ENCODE results near the gene SLC15A2. TPM values are rescaled to one million over a fixed set of nuclear protein-coding genes. Genes with fewer than 3 reads are reported as not detected.

The SLC15A2 gene
- total and polyA plus RNA-seq, 9 donors, result 17.3 to 56.0 (median 28.5) TPM

- Histone ChIP-seq H3K4me1 (ENCODE audit: control insufficient read depth, insufficient read depth, low read length) (no peaks in the 10 kb centered on the region), H3K27ac (ENCODE audit: low read length) (no peak overlapping the region), H3K36me3 (ENCODE audit: control insufficient read depth, insufficient read depth, low read length) (no peaks in the 10 kb centered on the region), H3K9me3 (replicated peaks; ENCODE audit: control insufficient read depth, low read depth, low read length) (peaks cover 3% of the 10 kb centered on the region), H3K27me3 (ENCODE audit: control insufficient read depth, insufficient read depth, low read length) (no peaks in the 10 kb centered on the region), H3K4me3 (ENCODE audit: low read length) (no peak overlapping the region)
- WGBS (ENCODE audit: insufficient coverage), result no CpG with 5 or more reads among the region's 1 CpG
- peak; percentile 2 for DNase-seq
These were observed 57.2 kb downstream of the SLC15A2 start for GRCh38 chr3:121951291-121951919.

DNA sequence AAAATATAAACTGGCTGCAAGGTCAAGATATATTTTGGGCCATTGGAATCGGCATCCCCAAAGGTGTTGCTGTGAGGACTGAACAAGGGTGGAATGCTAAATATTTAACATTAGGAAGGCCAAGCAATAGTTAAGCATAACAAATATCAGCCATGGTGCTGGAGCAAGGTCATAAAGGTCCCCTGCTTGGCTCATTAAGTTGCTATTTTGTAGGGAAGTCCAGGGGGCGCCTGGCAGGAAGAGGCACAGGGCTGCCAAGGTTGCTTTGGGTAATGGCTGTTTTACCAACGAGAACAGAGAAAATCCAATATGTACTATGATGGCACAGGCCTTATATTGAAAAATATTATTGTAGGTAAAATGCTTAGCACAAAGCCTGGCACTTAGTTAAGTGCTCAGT, 62.2 kb downstream of the SLC15A2 start:
- Histone ChIP-seq H3K4me1 (ENCODE audit: control insufficient read depth, insufficient read depth, low read length) (no peaks in the 10 kb centered on the region), H3K9me3 (replicated peaks; ENCODE audit: control insufficient read depth, low read depth, low read length) (peaks cover 3% of the 10 kb centered on the region), H3K36me3 (ENCODE audit: control insufficient read depth, insufficient read depth, low read length) (no peaks in the 10 kb centered on the region), H3K27me3 (ENCODE audit: control insufficient read depth, insufficient read depth, low read length) (no peaks in the 10 kb centered on the region), H3K4me3 (ENCODE audit: low read length) (no peak overlapping the region), H3K27ac (ENCODE audit: low read length) (no peak overlapping the region)
- no peak for DNase-seq
- WGBS (ENCODE audit: insufficient coverage), result 100% methylated on average over 1 of the region's 3 CpGs

- peaks cover 2% of the 10 kb centered on the region for H3K9me3 ChIP-seq (replicated peaks; ENCODE audit: control insufficient read depth, low read depth, low read length)
- no CpG with 5 or more reads among the region's 2 CpGs for WGBS (ENCODE audit: insufficient coverage)
- no peaks in the 10 kb centered on the region for H3K4me1 ChIP-seq (ENCODE audit: control insufficient read depth, insufficient read depth, low read length)
- peak; percentile 77 for DNase-seq
- H3K4me3 ChIP-seq (ENCODE audit: low read length), result no peak overlapping the region
- H3K36me3 ChIP-seq (ENCODE audit: control insufficient read depth, insufficient read depth, low read length), result no peaks in the 10 kb centered on the region
- H3K27ac ChIP-seq (ENCODE audit: low read length), result peak overlapping the region; percentile 49
- no peaks in the 10 kb centered on the region for H3K27me3 ChIP-seq (ENCODE audit: control insufficient read depth, insufficient read depth, low read length)
These were observed 63.6 kb downstream of the SLC15A2 start for GRCh38 chr3:121957674-121958415.

DNA sequence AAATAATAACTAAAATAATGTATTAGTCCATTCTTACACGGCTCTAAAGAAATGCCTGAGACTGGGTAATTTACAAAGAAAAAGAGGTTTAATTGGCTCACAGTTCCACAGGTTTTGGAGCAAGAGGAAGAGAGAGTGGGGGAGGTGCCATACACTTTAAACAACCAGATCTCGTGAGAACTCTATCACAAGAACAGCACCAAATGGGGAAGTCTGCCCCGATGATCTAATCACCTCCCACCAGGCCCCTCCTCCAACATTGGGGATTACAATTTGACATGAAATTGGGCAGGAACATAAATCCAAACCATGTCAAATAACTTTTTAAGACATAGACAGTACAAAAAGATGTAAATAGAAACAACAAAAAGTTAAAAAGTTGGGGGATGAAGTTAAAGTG, 64.6 kb downstream of the SLC15A2 start:
- peak; percentile 2 for DNase-seq
- Histone ChIP-seq H3K27me3 (ENCODE audit: control insufficient read depth, insufficient read depth, low read length) (no peaks in the 10 kb centered on the region), H3K4me1 (ENCODE audit: control insufficient read depth, insufficient read depth, low read length) (no peaks in the 10 kb centered on the region), H3K4me3 (ENCODE audit: low read length) (no peak overlapping the region), H3K36me3 (ENCODE audit: control insufficient read depth, insufficient read depth, low read length) (no peaks in the 10 kb centered on the region), H3K9me3 (replicated peaks; ENCODE audit: control insufficient read depth, low read depth, low read length) (peaks cover 4% of the 10 kb centered on the region), H3K27ac (ENCODE audit: low read length) (no peak overlapping the region)
- no CpG with 5 or more reads among the region's 3 CpGs for WGBS (ENCODE audit: insufficient coverage)

- DNase-seq, result no peak
- no peaks in the 10 kb centered on the region for H3K4me1 ChIP-seq (ENCODE audit: control insufficient read depth, insufficient read depth, low read length)
- H3K27ac ChIP-seq (ENCODE audit: low read length), result no peak overlapping the region
- H3K27me3 ChIP-seq (ENCODE audit: control insufficient read depth, insufficient read depth, low read length), result no peaks in the 10 kb centered on the region
- H3K4me3 ChIP-seq (ENCODE audit: low read length), result no peak overlapping the region
- H3K36me3 ChIP-seq (ENCODE audit: control insufficient read depth, insufficient read depth, low read length), result no peaks in the 10 kb centered on the region
- peaks cover 8% of the 10 kb centered on the region for H3K9me3 ChIP-seq (replicated peaks; ENCODE audit: control insufficient read depth, low read depth, low read length)
These were observed 67.1 kb downstream of the SLC15A2 start for GRCh38 chr3:121961283-121961682.

GRCh38 chr3:121962443-121962842, 68.2 kb downstream of the SLC15A2 start:
- Histone ChIP-seq H3K4me3 (ENCODE audit: low read length) (no peak overlapping the region), H3K4me1 (ENCODE audit: control insufficient read depth, insufficient read depth, low read length) (no peaks in the 10 kb centered on the region), H3K9me3 (replicated peaks; ENCODE audit: control insufficient read depth, low read depth, low read length) (peaks cover 8% of the 10 kb centered on the region), H3K36me3 (ENCODE audit: control insufficient read depth, insufficient read depth, low read length) (no peaks in the 10 kb centered on the region), H3K27ac (ENCODE audit: low read length) (no peak overlapping the region), H3K27me3 (ENCODE audit: control insufficient read depth, insufficient read depth, low read length) (no peaks in the 10 kb centered on the region)
- DNase-seq, result no peak

GRCh38 chr3:121963608-121964007, 69.4 kb downstream of the SLC15A2 start:
- Histone ChIP-seq H3K27ac (ENCODE audit: low read length) (no peak overlapping the region), H3K27me3 (ENCODE audit: control insufficient read depth, insufficient read depth, low read length) (no peaks in the 10 kb centered on the region), H3K36me3 (ENCODE audit: control insufficient read depth, insufficient read depth, low read length) (no peaks in the 10 kb centered on the region), H3K4me3 (ENCODE audit: low read length) (no peak overlapping the region), H3K4me1 (ENCODE audit: control insufficient read depth, insufficient read depth, low read length) (no peaks in the 10 kb centered on the region), H3K9me3 (replicated peaks; ENCODE audit: control insufficient read depth, low read depth, low read length) (peaks cover 8% of the 10 kb centered on the region)
- WGBS (ENCODE audit: insufficient coverage), result 100% methylated on average over 1 of the region's 1 CpG
- DNase-seq, result no peak

DNA sequence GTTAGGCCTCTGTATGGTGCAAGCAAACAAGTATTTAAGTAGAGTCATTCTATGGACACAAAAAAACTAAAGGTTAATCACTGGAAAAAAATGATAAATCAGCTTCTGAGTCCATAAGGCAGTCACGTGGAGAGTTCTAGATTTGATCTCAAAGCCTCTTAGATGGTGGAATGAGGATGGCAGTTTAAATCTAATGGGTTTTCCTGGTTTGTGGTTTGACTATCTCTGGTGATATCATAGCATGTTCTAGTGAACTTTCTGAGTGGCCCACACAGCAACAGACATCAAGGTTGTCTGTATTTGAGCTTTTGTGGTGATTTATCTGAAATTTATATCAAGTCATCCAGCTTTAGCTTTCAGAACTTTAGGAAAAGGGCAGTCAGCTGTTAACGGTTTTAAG, 75.4 kb downstream of the SLC15A2 start:
- H3K27ac ChIP-seq (ENCODE audit: low read length), result no peak overlapping the region
- H3K4me3 ChIP-seq (ENCODE audit: low read length), result no peak overlapping the region
- H3K36me3 ChIP-seq (ENCODE audit: control insufficient read depth, insufficient read depth, low read length), result no peaks in the 10 kb centered on the region
- no peaks in the 10 kb centered on the region for H3K9me3 ChIP-seq (replicated peaks; ENCODE audit: control insufficient read depth, low read depth, low read length)
- H3K27me3 ChIP-seq (ENCODE audit: control insufficient read depth, insufficient read depth, low read length), result no peaks in the 10 kb centered on the region
- no peak for DNase-seq
- WGBS (ENCODE audit: insufficient coverage), result no CpG with 5 or more reads among the region's 2 CpGs
- no peaks in the 10 kb centered on the region for H3K4me1 ChIP-seq (ENCODE audit: control insufficient read depth, insufficient read depth, low read length)

DNA sequence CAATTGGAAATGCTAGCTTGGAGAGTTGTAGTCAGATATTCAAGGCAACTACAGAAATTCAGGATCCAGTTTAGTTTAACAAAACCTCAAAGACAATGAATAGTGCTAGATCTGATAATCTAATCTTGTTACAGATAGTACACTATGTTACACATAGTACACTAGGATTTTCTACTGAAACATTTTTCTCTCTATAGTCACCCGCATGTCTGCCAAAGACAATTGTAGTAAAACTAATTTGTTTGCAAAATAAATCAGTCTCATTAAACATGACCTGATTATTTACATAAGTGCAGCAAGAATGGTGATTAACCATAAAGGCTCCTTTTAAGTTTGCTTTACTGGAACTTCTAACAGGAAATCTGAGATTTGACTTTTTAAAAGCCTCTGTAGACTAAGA, 75.8 kb downstream of the SLC15A2 start:
- H3K27me3 ChIP-seq (ENCODE audit: control insufficient read depth, insufficient read depth, low read length), result no peaks in the 10 kb centered on the region
- no peak for DNase-seq
- no peaks in the 10 kb centered on the region for H3K9me3 ChIP-seq (replicated peaks; ENCODE audit: control insufficient read depth, low read depth, low read length)
- H3K36me3 ChIP-seq (ENCODE audit: control insufficient read depth, insufficient read depth, low read length), result no peaks in the 10 kb centered on the region
- no peak overlapping the region for H3K4me3 ChIP-seq (ENCODE audit: low read length)
- no CpG with 5 or more reads among the region's 1 CpG for WGBS (ENCODE audit: insufficient coverage)
- no peaks in the 10 kb centered on the region for H3K4me1 ChIP-seq (ENCODE audit: control insufficient read depth, insufficient read depth, low read length)
- no peak overlapping the region for H3K27ac ChIP-seq (ENCODE audit: low read length)

DNA sequence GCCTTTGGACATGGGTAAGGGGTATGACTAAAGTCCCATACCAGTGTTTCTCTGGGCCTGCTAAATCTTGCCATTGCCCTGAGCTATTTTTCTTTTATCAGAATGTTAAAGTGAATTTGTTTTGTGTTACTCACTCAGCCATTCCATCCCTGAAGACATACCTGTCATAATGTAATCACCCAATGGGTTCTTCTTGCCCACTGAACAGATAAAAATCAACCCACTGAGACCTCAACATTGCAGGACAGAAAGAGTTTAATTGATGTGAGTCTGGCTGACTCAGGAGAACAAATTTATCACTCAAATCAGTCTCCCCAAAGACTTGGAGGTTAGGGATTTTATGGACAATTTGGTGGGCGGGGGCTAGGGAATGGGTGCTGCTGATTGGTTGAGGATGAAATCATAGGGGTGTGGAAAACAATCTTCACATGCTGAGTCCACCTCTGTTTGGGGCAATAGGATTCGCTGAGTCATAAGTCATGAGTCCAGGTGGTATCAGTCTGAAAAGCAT, 80.5 kb downstream of the SLC15A2 start:
- no peak overlapping the region for H3K4me3 ChIP-seq (ENCODE audit: low read length)
- 88% methylated on average over 1 of the region's 2 CpGs for WGBS (ENCODE audit: insufficient coverage)

More for the DNA sequence above, 80.5 kb downstream of the SLC15A2 start:
- no peaks in the 10 kb centered on the region for H3K9me3 ChIP-seq (replicated peaks; ENCODE audit: control insufficient read depth, low read depth, low read length)
- no peaks in the 10 kb centered on the region for H3K27me3 ChIP-seq (ENCODE audit: control insufficient read depth, insufficient read depth, low read length)
- no peaks in the 10 kb centered on the region for H3K36me3 ChIP-seq (ENCODE audit: control insufficient read depth, insufficient read depth, low read length)
- no peaks in the 10 kb centered on the region for H3K4me1 ChIP-seq (ENCODE audit: control insufficient read depth, insufficient read depth, low read length)
- H3K27ac ChIP-seq (ENCODE audit: low read length), result no peak overlapping the region
- no peak for DNase-seq
